HepG2 (cell line): ENCODE data around the gene CFAP99. TPM values are rescaled to one million over a fixed set of nuclear protein-coding genes. Genes with fewer than 3 reads are reported as not detected.

Experiments
- ASH2L ChIP-seq: fragments of 300-600, 200-600 bp; sonication (generic); IDR thresholded peaks from 2 replicates; pipeline ENCODE4 v1.7.0; 2017; ENCODE audit warnings: low read depth, mild to moderate bottlenecking, moderate library complexity, mixed read lengths, low read length; ENCODE audit not compliant: insufficient read length
- IKZF5 ChIP-seq: IDR thresholded peaks from 2 replicates; pipeline ENCODE4 v1.6.1; 2018; ENCODE audit warnings: missing genetic modification reagents, mild to moderate bottlenecking, missing compliant biosample characterization
- NFE2 ChIP-seq: sonication (generic); formaldehyde crosslinking; IDR thresholded peaks from 2 replicates; pipeline ENCODE4 v1.4.0; 2020; ENCODE audit warnings: missing genetic modification reagents
- NONO ChIP-seq, 2 experiments: fragments of 450-650 bp in 1 of 2; sonication (generic) in 1 of 2; formaldehyde crosslinking in 1 of 2; IDR thresholded peaks in 1 of 2; conservative IDR thresholded peaks in 1 of 2; 2 replicates each; pipeline versions ENCODE4 v1.6.1 to v1.8.0; 2017 to 2022; ENCODE audit warnings: mild to moderate bottlenecking in 1 of 2, missing genetic modification reagents in 1 of 2, moderate library complexity in 1 of 2
- NPAS2 ChIP-seq: sonication (generic); formaldehyde crosslinking; IDR thresholded peaks from 2 replicates; pipeline ENCODE4 v1.8.0; 2022; ENCODE audit warnings: mild to moderate bottlenecking, missing genetic modification reagents, borderline replicate concordance
- RERE ChIP-seq: IDR thresholded peaks from 2 replicates; pipeline ENCODE4 v1.6.1; 2016; ENCODE audit warnings: low read depth, missing genetic modification reagents, missing compliant biosample characterization
- SP5 ChIP-seq: IDR thresholded peaks from 2 replicates; pipeline ENCODE4 v1.6.1; 2016; ENCODE audit warnings: low read depth, borderline replicate concordance
- TBX2 ChIP-seq: sonication (generic); formaldehyde crosslinking; IDR thresholded peaks from 2 replicates; pipeline ENCODE4 v1.5.0; 2020; ENCODE audit warnings: missing genetic modification reagents, mild to moderate bottlenecking, borderline replicate concordance
- THYN1 ChIP-seq: sonication (generic); formaldehyde crosslinking; IDR thresholded peaks from 2 replicates; pipeline ENCODE4 v1.8.1; 2023; ENCODE audit warnings: low read depth, mild to moderate bottlenecking, moderate library complexity, missing genetic modification reagents, borderline replicate concordance
- ZBTB39 ChIP-seq: sonication (generic); formaldehyde crosslinking; IDR thresholded peaks from 2 replicates; pipeline ENCODE4 v1.5.0; 2020; ENCODE audit warnings: missing genetic modification reagents
- ZNF138 ChIP-seq: sonication (generic); formaldehyde crosslinking; IDR thresholded peaks from 2 replicates; pipeline ENCODE4 v1.5.0; 2020; ENCODE audit warnings: mild to moderate bottlenecking, low read depth, missing genetic modification reagents
- ZNF329 ChIP-seq: sonication (generic); formaldehyde crosslinking; IDR thresholded peaks from 2 replicates; pipeline ENCODE4 v1.9.0; 2021; ENCODE audit warnings: low read depth, mild to moderate bottlenecking, missing genetic modification reagents
- ZNF567 ChIP-seq: sonication (generic); formaldehyde crosslinking; IDR thresholded peaks from 2 replicates; pipeline ENCODE4 v1.8.1; 2023; ENCODE audit warnings: mild to moderate bottlenecking, missing genetic modification reagents, borderline replicate concordance
- ZSCAN22 ChIP-seq: sonication (generic); formaldehyde crosslinking; IDR thresholded peaks from 2 replicates; pipeline ENCODE4 v1.4.0; 2020; ENCODE audit warnings: mild to moderate bottlenecking, missing genetic modification reagents
- polyA plus RNA-seq, 8 experiments: library from polyadenylated mRNA; depleted of rRNA in 3 of 8; stranded (reverse) in 7 of 8; unstranded in 1 of 8; fragments of >200 nt; fragmentation: Illumina TruSeq in 4 of 8; extraction: Trizol in 4 of 8; gene quantifications; 2 replicates each; pipeline versions ENCODE4 v1.2.1 to v1.2.3, GENCODE V29; 2011 to 2016; ENCODE audit warnings: low read depth in 4 of 8, missing spikeins in 1 of 8, mixed read lengths in 1 of 8; ENCODE audit not compliant: insufficient read depth in 1 of 8
- total RNA-seq, 5 experiments: library from RNA; depleted of rRNA; stranded (reverse); fragments of >200 nt; fragmentation: Illumina TruSeq; extraction: Trizol; gene quantifications; 2 replicates each; pipeline ENCODE4 v1.2.3, GENCODE V29; 2016; ENCODE audit warnings: low read depth in 1 of 5

Gene CFAP99
- total and polyA plus RNA-seq, 2 of the 13 experiments (the other 11 are each of a cell fraction or from before 2014, with no cell fraction given): not detected

- TF ChIP-seq ZSCAN22 (CRISPR knock-in tag): peak; percentile 92
- TF ChIP-seq ZNF567 (CRISPR knock-in tag): no peak
- peak; percentile 73 for TF ChIP-seq SP5 (CRISPR knock-in tag)
- 0 out of 2 replicates have a peak, but pooled peaks have one; percentile 36 for TF ChIP-seq ZNF138
- no peak for TF ChIP-seq RERE
- TF ChIP-seq NPAS2 (CRISPR knock-in tag): no peak
- TF ChIP-seq ZNF329: no peak
- TF ChIP-seq TBX2 (CRISPR knock-in tag): 0 out of 2 replicates have a peak, but pooled peaks have one; percentile 13
- TF ChIP-seq NONO (IDR thresholded peaks at IDR 0.05): no peak
- TF ChIP-seq NONO (CRISPR knock-in tag; conservative IDR thresholded peaks at IDR 0.05): no peak
- TF ChIP-seq IKZF5 (CRISPR knock-in tag): no peak
- no peak for TF ChIP-seq ASH2L
- no peak for TF ChIP-seq ZBTB39 (CRISPR knock-in tag)
- no peak for TF ChIP-seq NFE2 (CRISPR knock-in tag)
- no peak for TF ChIP-seq THYN1
These were observed 16.5 kb upstream of the CFAP99 start (continued) for GRCh38 chr4:2402048-2402842.
